Kidney tubule cell (primary cell): ENCODE data around the gene GBP7.

ENCODE experiments used
- DNase-seq: peaks from one replicate; pipeline ENCODE4 v3.0.0-alpha.2; 2018; ENCODE audit warnings: low spot score

Gene GBP7

GRCh38 chr1:89114662-89115061 is 61.1 kb downstream of the GBP7 start:
- no peak for DNase-seq

- DNase-seq = no peak
Observed at GRCh38 chr1:89112871-89113613, 62.8 kb downstream of the GBP7 start.

GRCh38 chr1:89104687-89105086 is 71.1 kb downstream of the GBP7 start:
- DNase-seq = no peak

- no peak for DNase-seq
Observed at GRCh38 chr1:89104147-89104546, 71.7 kb downstream of the GBP7 start.

GRCh38 chr1:89102021-89102420 is 73.8 kb downstream of the GBP7 start:
- DNase-seq = no peak

- DNase-seq = no peak
Observed at GRCh38 chr1:89100412-89100811, 75.4 kb downstream of the GBP7 start.

GRCh38 chr1:89098857-89099256 is 76.9 kb downstream of the GBP7 start:
- no peak for DNase-seq

GRCh38 chr1:89095737-89096136 is 80.1 kb downstream of the GBP7 start:
- DNase-seq = no peak

- DNase-seq = no peak
Observed at GRCh38 chr1:89089962-89090361, 85.8 kb downstream of the GBP7 start.

GRCh38 chr1:89088572-89088971 is 87.2 kb downstream of the GBP7 start:
- no peak for DNase-seq

- no peak for DNase-seq
Observed at GRCh38 chr1:89087241-89087640, 88.6 kb downstream of the GBP7 start.

- DNase-seq = no peak
Observed at GRCh38 chr1:89085781-89086180, 90.0 kb downstream of the GBP7 start.
